ENCODE data around the gene ARHGDIB. TPM values are rescaled to one million over a fixed set of nuclear protein-coding genes. Genes with fewer than 3 reads are reported as not detected.

Gene ARHGDIB
- total and polyA plus RNA-seq, 2 of the 13 experiments (the other 11 are each of a cell fraction or from before 2014, with no cell fraction given) = 0.11 to 0.87 TPM

GRCh38 chr12:14910090-14910915 lies 51.1 kb downstream of the ARHGDIB start:
- H4K20me1 ChIP-seq (ENCODE audit: insufficient read depth, low read length) = no peaks in the 10 kb centered on the region
- no peaks in the 10 kb centered on the region for H3K9me3 ChIP-seq (ENCODE audit: low read length)
- BruUV-seq (replicated peaks) = no TSS peak
- no peaks in the 10 kb centered on the region for H3K36me3 ChIP-seq (replicated peaks in 1 of 2; ENCODE audit: control insufficient read depth in 1 of 2, insufficient read depth in 2 of 2, low read length in 2 of 2)
- WGBS (ENCODE audit: low lambda C conversion rate) = 9% methylated on average over 5 of the region's 5 CpGs
- DNase-seq (ENCODE audit: low spot score) (no peak), ATAC-seq (no peak), FAIRE-seq (no peak)
- no peak overlapping the region for H3K4me3 ChIP-seq (replicated peaks in 1 of 3; ENCODE audit: insufficient read depth in 1 of 3, low read depth in 2 of 3, low read length in 3 of 3)
- in situ Hi-C loops (cut with HindIII; ENCODE audit: extremely low pct_ligation_motif_present, low pct_unique_long_range_greater_than_20kb) (no loop called here), intact Hi-C loops (cut with micrococcal nuclease; ENCODE audit: unreplicated experiment) (no loop called here)
- no peaks in the 10 kb centered on the region for H3K79me2 ChIP-seq (ENCODE audit: insufficient read depth, low read length)
- no peaks in the 10 kb centered on the region for H3K4me1 ChIP-seq (ENCODE audit: insufficient read depth, low read length)
- no peak for TF ChIP-seq POLR2A (IDR thresholded peaks at IDR 0.05; ENCODE audit: insufficient read depth in 1 of 2, low read depth in 2 of 2, low read length in 2 of 2)
- no peak for TF ChIP-seq ATF4 (CRISPR knock-in tag; IDR thresholded peaks at IDR 0.05)
- TF ChIP-seq, protein P1, sequence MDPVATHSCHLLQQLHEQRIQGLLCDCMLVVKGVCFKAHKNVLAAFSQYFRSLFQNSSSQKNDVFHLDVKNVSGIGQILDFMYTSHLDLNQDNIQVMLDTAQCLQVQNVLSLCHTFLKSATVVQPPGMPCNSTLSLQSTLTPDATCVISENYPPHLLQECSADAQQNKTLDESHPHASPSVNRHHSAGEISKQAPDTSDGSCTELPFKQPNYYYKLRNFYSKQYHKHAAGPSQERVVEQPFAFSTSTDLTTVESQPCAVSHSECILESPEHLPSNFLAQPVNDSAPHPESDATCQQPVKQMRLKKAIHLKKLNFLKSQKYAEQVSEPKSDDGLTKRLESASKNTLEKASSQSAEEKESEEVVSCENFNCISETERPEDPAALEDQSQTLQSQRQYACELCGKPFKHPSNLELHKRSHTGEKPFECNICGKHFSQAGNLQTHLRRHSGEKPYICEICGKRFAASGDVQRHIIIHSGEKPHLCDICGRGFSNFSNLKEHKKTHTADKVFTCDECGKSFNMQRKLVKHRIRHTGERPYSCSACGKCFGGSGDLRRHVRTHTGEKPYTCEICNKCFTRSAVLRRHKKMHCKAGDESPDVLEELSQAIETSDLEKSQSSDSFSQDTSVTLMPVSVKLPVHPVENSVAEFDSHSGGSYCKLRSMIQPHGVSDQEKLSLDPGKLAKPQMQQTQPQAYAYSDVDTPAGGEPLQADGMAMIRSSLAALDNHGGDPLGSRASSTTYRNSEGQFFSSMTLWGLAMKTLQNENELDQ (CRISPR knock-in tag; IDR thresholded peaks at IDR 0.05; ENCODE audit: borderline replicate concordance) = no peak
- no peak for TF ChIP-seq TEF (CRISPR knock-in tag; IDR thresholded peaks at IDR 0.05)
- no peak for TF ChIP-seq CEBPB (IDR thresholded peaks at IDR 0.05; ENCODE audit: borderline replicate concordance, low read depth, low read length)
- TF ChIP-seq CHD4 (IDR thresholded peaks at IDR 0.05; ENCODE audit: borderline replicate concordance, low read length) = no peak
- TF ChIP-seq REPIN1 (CRISPR knock-in tag; IDR thresholded peaks at IDR 0.05; ENCODE audit: borderline replicate concordance, low read depth) = no peak
- TF ChIP-seq, protein P2, sequence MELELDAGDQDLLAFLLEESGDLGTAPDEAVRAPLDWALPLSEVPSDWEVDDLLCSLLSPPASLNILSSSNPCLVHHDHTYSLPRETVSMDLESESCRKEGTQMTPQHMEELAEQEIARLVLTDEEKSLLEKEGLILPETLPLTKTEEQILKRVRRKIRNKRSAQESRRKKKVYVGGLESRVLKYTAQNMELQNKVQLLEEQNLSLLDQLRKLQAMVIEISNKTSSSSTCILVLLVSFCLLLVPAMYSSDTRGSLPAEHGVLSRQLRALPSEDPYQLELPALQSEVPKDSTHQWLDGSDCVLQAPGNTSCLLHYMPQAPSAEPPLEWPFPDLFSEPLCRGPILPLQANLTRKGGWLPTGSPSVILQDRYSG (CRISPR knock-in tag; IDR thresholded peaks at IDR 0.05) = no peak
- TF ChIP-seq ZNF567 (CRISPR knock-in tag; IDR thresholded peaks at IDR 0.05; ENCODE audit: borderline replicate concordance) = no peak
- TF ChIP-seq, protein P3, sequence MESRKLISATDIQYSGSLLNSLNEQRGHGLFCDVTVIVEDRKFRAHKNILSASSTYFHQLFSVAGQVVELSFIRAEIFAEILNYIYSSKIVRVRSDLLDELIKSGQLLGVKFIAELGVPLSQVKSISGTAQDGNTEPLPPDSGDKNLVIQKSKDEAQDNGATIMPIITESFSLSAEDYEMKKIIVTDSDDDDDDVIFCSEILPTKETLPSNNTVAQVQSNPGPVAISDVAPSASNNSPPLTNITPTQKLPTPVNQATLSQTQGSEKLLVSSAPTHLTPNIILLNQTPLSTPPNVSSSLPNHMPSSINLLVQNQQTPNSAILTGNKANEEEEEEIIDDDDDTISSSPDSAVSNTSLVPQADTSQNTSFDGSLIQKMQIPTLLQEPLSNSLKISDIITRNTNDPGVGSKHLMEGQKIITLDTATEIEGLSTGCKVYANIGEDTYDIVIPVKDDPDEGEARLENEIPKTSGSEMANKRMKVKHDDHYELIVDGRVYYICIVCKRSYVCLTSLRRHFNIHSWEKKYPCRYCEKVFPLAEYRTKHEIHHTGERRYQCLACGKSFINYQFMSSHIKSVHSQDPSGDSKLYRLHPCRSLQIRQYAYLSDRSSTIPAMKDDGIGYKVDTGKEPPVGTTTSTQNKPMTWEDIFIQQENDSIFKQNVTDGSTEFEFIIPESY (CRISPR knock-in tag; IDR thresholded peaks at IDR 0.05) = no peak
- no peak for TF ChIP-seq POLR2G (IDR thresholded peaks at IDR 0.05; ENCODE audit: low read depth, low read length)
- no peak for TF ChIP-seq THAP8 (CRISPR knock-in tag; IDR thresholded peaks at IDR 0.05; ENCODE audit: borderline replicate concordance)
- CTCF ChIA-PET (ENCODE audit: low intra/inter-chr PET ratio, low total read pairs) = no interaction called here
- H3K27ac ChIP-seq (ENCODE audit: extremely low read length, insufficient read depth, low read length) = no peak overlapping the region
- H3K9ac ChIP-seq (ENCODE audit: insufficient read depth, low read depth, low read length) = no peak overlapping the region
- POLR2A ChIA-PET = no interaction called here
- no peaks in the 10 kb centered on the region for H3K27me3 ChIP-seq (ENCODE audit: control insufficient read depth in 1 of 2, insufficient read depth in 2 of 2, low read length in 2 of 2)
- no peak overlapping the region for H3K4me2 ChIP-seq (ENCODE audit: low read depth, low read length)
- H2AFZ ChIP-seq (ENCODE audit: low read length) = no peak overlapping the region

Measured in HepG2 (cell line).